ENCODE data around the gene ARHGEF3.
A peak's percentile ranks its signal among the peaks of the same experiment; 100 is the strongest.

The ARHGEF3 gene

GRCh38 chr3:56787258-56787775, 14.4 kb downstream of the ARHGEF3 start:
- Histone ChIP-seq H3K27me3 (ENCODE audit: control insufficient read depth in 3 of 3, insufficient read depth in 3 of 3, low read depth in 1 of 3, low read length in 3 of 3) (no peaks in the 10 kb centered on the region), H3K4me2 (ENCODE audit: insufficient read depth, low read length, poor library complexity, severe bottlenecking) (no peak overlapping the region), H3K79me1 (ENCODE audit: low read depth, low read length) (no peaks in the 10 kb centered on the region), H3K27ac (replicated peaks; ENCODE audit: low read length) (no peak overlapping the region), H3K4me1 (ENCODE audit: control insufficient read depth in 2 of 2, insufficient read depth in 1 of 2, low read depth in 1 of 2, low read length in 2 of 2) (no peaks in the 10 kb centered on the region), H3K9me3 (replicated peaks in 1 of 2; ENCODE audit: control insufficient read depth in 2 of 2, insufficient read depth in 1 of 2, low read depth in 1 of 2, low read length in 2 of 2) (no peaks in the 10 kb centered on the region), H4K8ac (ENCODE audit: low read depth, low read length) (no peak overlapping the region), H3K23ac (ENCODE audit: low read depth, low read length, poor library complexity) (no peak overlapping the region), H2AFZ (ENCODE audit: low read length) (no peak overlapping the region), H2BK120ac (ENCODE audit: low read depth, low read length) (no peak overlapping the region), H2BK5ac (ENCODE audit: low read length) (no peak overlapping the region), H3K4ac (ENCODE audit: low read length) (no peak overlapping the region), H3K4me3 (ENCODE audit: low read length in 2 of 2) (no peak overlapping the region), H2BK12ac (ENCODE audit: low read length) (no peak overlapping the region), H2AK5ac (ENCODE audit: low read depth, low read length) (no peak overlapping the region), H2BK15ac (ENCODE audit: low read length) (no peak overlapping the region), H3K9ac (ENCODE audit: low read depth, low read length, poor library complexity) (no peak overlapping the region), H4K91ac (ENCODE audit: low read depth, low read length, poor library complexity) (no peak overlapping the region), H3K36me3 (replicated peaks in 1 of 2; ENCODE audit: control insufficient read depth in 2 of 2, insufficient read depth in 2 of 2, low read length in 2 of 2) (no peaks in the 10 kb centered on the region), H3K14ac (ENCODE audit: low read length) (no peak overlapping the region), H3K18ac (ENCODE audit: low read length) (no peak overlapping the region)
- no CpG with 5 or more reads among the region's 9 CpGs for WGBS, 2 donors (ENCODE audit: extremely low coverage in 2 of 2, insufficient read length in 2 of 2, insufficient replicate concordance in 1 of 2)
- no peak for DNase-seq (ENCODE audit: low spot score)

- Histone ChIP-seq H3K79me1 (ENCODE audit: low read depth, low read length) (no peaks in the 10 kb centered on the region), H3K4me2 (ENCODE audit: insufficient read depth, low read length, poor library complexity, severe bottlenecking) (no peak overlapping the region), H3K14ac (ENCODE audit: low read length) (no peak overlapping the region), H3K9ac (ENCODE audit: low read depth, low read length, poor library complexity) (no peak overlapping the region), H2BK12ac (ENCODE audit: low read length) (no peak overlapping the region), H2BK120ac (ENCODE audit: low read depth, low read length) (no peak overlapping the region), H3K4me3 (ENCODE audit: low read length in 2 of 2) (no peak overlapping the region), H3K27me3 (ENCODE audit: control insufficient read depth in 3 of 3, insufficient read depth in 3 of 3, low read depth in 1 of 3, low read length in 3 of 3) (no peaks in the 10 kb centered on the region), H3K4me1 (ENCODE audit: control insufficient read depth in 2 of 2, insufficient read depth in 1 of 2, low read depth in 1 of 2, low read length in 2 of 2) (peaks cover 0 to 2% of the 10 kb centered on the region in 2 donors), H3K4ac (ENCODE audit: low read length) (no peak overlapping the region), H3K9me3 (replicated peaks in 1 of 2; ENCODE audit: control insufficient read depth in 2 of 2, insufficient read depth in 1 of 2, low read depth in 1 of 2, low read length in 2 of 2) (no peaks in the 10 kb centered on the region), H3K23ac (ENCODE audit: low read depth, low read length, poor library complexity) (no peak overlapping the region), H3K27ac (replicated peaks; ENCODE audit: low read length) (no peak overlapping the region), H3K36me3 (replicated peaks in 1 of 2; ENCODE audit: control insufficient read depth in 2 of 2, insufficient read depth in 2 of 2, low read length in 2 of 2) (no peaks in the 10 kb centered on the region), H3K18ac (ENCODE audit: low read length) (no peak overlapping the region), H2AK5ac (ENCODE audit: low read depth, low read length) (no peak overlapping the region), H4K8ac (ENCODE audit: low read depth, low read length) (no peak overlapping the region), H2BK15ac (ENCODE audit: low read length) (no peak overlapping the region), H4K91ac (ENCODE audit: low read depth, low read length, poor library complexity) (no peak overlapping the region), H2BK5ac (ENCODE audit: low read length) (no peak overlapping the region), H2AFZ (ENCODE audit: low read length) (no peak overlapping the region)
- DNase-seq (ENCODE audit: low spot score), result no peak
- WGBS, 2 donors (ENCODE audit: extremely low coverage in 2 of 2, insufficient read length in 2 of 2, insufficient replicate concordance in 1 of 2), result no CpG with 5 or more reads among the region's 4 CpGs
These were observed 16.2 kb downstream of the ARHGEF3 start for GRCh38 chr3:56785499-56785898.

- DNase-seq (ENCODE audit: low spot score), result no peak
- Histone ChIP-seq H3K9ac (ENCODE audit: low read depth, low read length, poor library complexity) (no peak overlapping the region), H3K23ac (ENCODE audit: low read depth, low read length, poor library complexity) (no peak overlapping the region), H2AK5ac (ENCODE audit: low read depth, low read length) (no peak overlapping the region), H4K8ac (ENCODE audit: low read depth, low read length) (no peak overlapping the region), H2BK12ac (ENCODE audit: low read length) (no peak overlapping the region), H3K4me1 (ENCODE audit: control insufficient read depth in 2 of 2, insufficient read depth in 1 of 2, low read depth in 1 of 2, low read length in 2 of 2) (peaks cover 0 to 2% of the 10 kb centered on the region in 2 donors), H3K4me2 (ENCODE audit: insufficient read depth, low read length, poor library complexity, severe bottlenecking) (no peak overlapping the region), H2BK15ac (ENCODE audit: low read length) (no peak overlapping the region), H3K14ac (ENCODE audit: low read length) (no peak overlapping the region), H3K27me3 (ENCODE audit: control insufficient read depth in 3 of 3, insufficient read depth in 3 of 3, low read depth in 1 of 3, low read length in 3 of 3) (no peaks in the 10 kb centered on the region), H3K9me3 (replicated peaks in 1 of 2; ENCODE audit: control insufficient read depth in 2 of 2, insufficient read depth in 1 of 2, low read depth in 1 of 2, low read length in 2 of 2) (no peaks in the 10 kb centered on the region), H3K79me1 (ENCODE audit: low read depth, low read length) (no peaks in the 10 kb centered on the region), H3K18ac (ENCODE audit: low read length) (no peak overlapping the region), H3K4ac (ENCODE audit: low read length) (no peak overlapping the region), H3K36me3 (replicated peaks in 1 of 2; ENCODE audit: control insufficient read depth in 2 of 2, insufficient read depth in 2 of 2, low read length in 2 of 2) (no peaks in the 10 kb centered on the region), H2AFZ (ENCODE audit: low read length) (no peak overlapping the region), H2BK120ac (ENCODE audit: low read depth, low read length) (no peak overlapping the region), H2BK5ac (ENCODE audit: low read length) (no peak overlapping the region), H3K4me3 (ENCODE audit: low read length in 2 of 2) (no peak overlapping the region), H4K91ac (ENCODE audit: low read depth, low read length, poor library complexity) (no peak overlapping the region), H3K27ac (replicated peaks; ENCODE audit: low read length) (no peak overlapping the region)
- no CpG with 5 or more reads among the region's 5 CpGs for WGBS, 2 donors (ENCODE audit: extremely low coverage in 2 of 2, insufficient read length in 2 of 2, insufficient replicate concordance in 1 of 2)
These were observed 17.2 kb downstream of the ARHGEF3 start for GRCh38 chr3:56784448-56785001.

GRCh38 chr3:56783644-56784447, 17.9 kb downstream of the ARHGEF3 start:
- Histone ChIP-seq H3K79me1 (ENCODE audit: low read depth, low read length) (no peaks in the 10 kb centered on the region), H2AK5ac (ENCODE audit: low read depth, low read length) (no peak overlapping the region), H2AFZ (ENCODE audit: low read length) (peak overlapping the region; percentile 42), H3K18ac (ENCODE audit: low read length) (no peak overlapping the region), H3K27ac (replicated peaks; ENCODE audit: low read length) (no peak overlapping the region), H3K23ac (ENCODE audit: low read depth, low read length, poor library complexity) (no peak overlapping the region), H3K4me1 (ENCODE audit: control insufficient read depth in 2 of 2, insufficient read depth in 1 of 2, low read depth in 1 of 2, low read length in 2 of 2) (peaks cover 0 to 2% of the 10 kb centered on the region in 2 donors), H3K27me3 (ENCODE audit: control insufficient read depth in 3 of 3, insufficient read depth in 3 of 3, low read depth in 1 of 3, low read length in 3 of 3) (no peaks in the 10 kb centered on the region), H3K9me3 (replicated peaks in 1 of 2; ENCODE audit: control insufficient read depth in 2 of 2, insufficient read depth in 1 of 2, low read depth in 1 of 2, low read length in 2 of 2) (no peaks in the 10 kb centered on the region), H4K8ac (ENCODE audit: low read depth, low read length) (no peak overlapping the region), H3K4me3 (ENCODE audit: low read length in 2 of 2) (no peak overlapping the region), H3K4me2 (ENCODE audit: insufficient read depth, low read length, poor library complexity, severe bottlenecking) (no peak overlapping the region), H2BK120ac (ENCODE audit: low read depth, low read length) (no peak overlapping the region), H2BK15ac (ENCODE audit: low read length) (no peak overlapping the region), H2BK12ac (ENCODE audit: low read length) (no peak overlapping the region), H2BK5ac (ENCODE audit: low read length) (no peak overlapping the region), H3K9ac (ENCODE audit: low read depth, low read length, poor library complexity) (no peak overlapping the region), H3K36me3 (replicated peaks in 1 of 2; ENCODE audit: control insufficient read depth in 2 of 2, insufficient read depth in 2 of 2, low read length in 2 of 2) (no peaks in the 10 kb centered on the region), H4K91ac (ENCODE audit: low read depth, low read length, poor library complexity) (no peak overlapping the region), H3K14ac (ENCODE audit: low read length) (no peak overlapping the region), H3K4ac (ENCODE audit: low read length) (no peak overlapping the region)
- DNase-seq (ENCODE audit: low spot score), result no peak
- no CpG with 5 or more reads among the region's 8 CpGs for WGBS, 2 donors (ENCODE audit: extremely low coverage in 2 of 2, insufficient read length in 2 of 2, insufficient replicate concordance in 1 of 2)

Measured in neuronal stem cell (in vitro differentiated cells).